ENCODE results near the gene HBD. TPM values are rescaled to one million over a fixed set of nuclear protein-coding genes. Genes with fewer than 3 reads are reported as not detected.

HBD gene
- total and polyA plus RNA-seq, 2 donors (not counting 1 experiment from before 2014, with no cell fraction given): not detected

DNA sequence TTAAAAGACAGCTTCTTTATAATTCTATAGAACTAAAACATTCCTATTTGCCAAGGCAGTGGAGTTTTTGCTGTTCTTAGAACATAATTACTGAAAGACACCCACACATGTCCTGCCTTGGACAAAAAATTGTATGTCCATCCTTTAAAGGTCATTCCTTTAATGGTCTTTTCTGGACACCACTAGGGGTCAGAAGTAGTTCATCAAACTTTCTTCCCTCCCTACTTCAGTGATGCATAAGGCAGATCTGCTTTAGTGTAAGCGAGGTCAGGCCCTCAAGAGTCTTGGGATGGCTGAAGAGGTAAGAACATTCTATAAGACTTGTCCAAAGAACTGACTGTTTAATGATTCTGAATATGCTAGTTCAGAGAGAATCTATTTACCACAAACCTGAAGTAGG, 29.5 kb downstream of the HBD start:
- ChIA-PET CTCF (no interaction called here), POLR2A (no interaction called here)
- H4K20me1 ChIP-seq (ENCODE audit: control insufficient read depth, insufficient read depth, low read length, poor library complexity, severe bottlenecking): no peaks in the 10 kb centered on the region
- Mint-ChIP-seq H3K4me3 (no peak overlapping the region), H3K27ac (no peak overlapping the region), H3K4me1 (no peaks in the 10 kb centered on the region), H3K27me3 (no peaks in the 10 kb centered on the region), H3K9me3 (ENCODE audit: insufficient read depth) (no peaks in the 10 kb centered on the region)
- DNase-seq: no peak
- no peaks in the 10 kb centered on the region for H3K9me3 ChIP-seq (ENCODE audit: control extremely low read depth in 1 of 3, control insufficient read depth in 2 of 3, insufficient read depth in 1 of 3, low read length in 2 of 3)
- no peak overlapping the region for H3K27ac ChIP-seq (ENCODE audit: low read length in 2 of 2)
- H3K27me3 ChIP-seq (replicated peaks in 1 of 4; ENCODE audit: control extremely low read depth in 1 of 4, control insufficient read depth in 3 of 4, insufficient read depth in 4 of 4, low read length in 3 of 4): no peaks in the 10 kb centered on the region
- no peak for TF ChIP-seq EZH2 (IDR thresholded peaks at IDR 0.05; ENCODE audit: borderline replicate concordance, insufficient read depth, low read depth, low read length, poor library complexity, severe bottlenecking)
- TF ChIP-seq, protein P1, sequence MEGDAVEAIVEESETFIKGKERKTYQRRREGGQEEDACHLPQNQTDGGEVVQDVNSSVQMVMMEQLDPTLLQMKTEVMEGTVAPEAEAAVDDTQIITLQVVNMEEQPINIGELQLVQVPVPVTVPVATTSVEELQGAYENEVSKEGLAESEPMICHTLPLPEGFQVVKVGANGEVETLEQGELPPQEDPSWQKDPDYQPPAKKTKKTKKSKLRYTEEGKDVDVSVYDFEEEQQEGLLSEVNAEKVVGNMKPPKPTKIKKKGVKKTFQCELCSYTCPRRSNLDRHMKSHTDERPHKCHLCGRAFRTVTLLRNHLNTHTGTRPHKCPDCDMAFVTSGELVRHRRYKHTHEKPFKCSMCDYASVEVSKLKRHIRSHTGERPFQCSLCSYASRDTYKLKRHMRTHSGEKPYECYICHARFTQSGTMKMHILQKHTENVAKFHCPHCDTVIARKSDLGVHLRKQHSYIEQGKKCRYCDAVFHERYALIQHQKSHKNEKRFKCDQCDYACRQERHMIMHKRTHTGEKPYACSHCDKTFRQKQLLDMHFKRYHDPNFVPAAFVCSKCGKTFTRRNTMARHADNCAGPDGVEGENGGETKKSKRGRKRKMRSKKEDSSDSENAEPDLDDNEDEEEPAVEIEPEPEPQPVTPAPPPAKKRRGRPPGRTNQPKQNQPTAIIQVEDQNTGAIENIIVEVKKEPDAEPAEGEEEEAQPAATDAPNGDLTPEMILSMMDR (IDR thresholded peaks at IDR 0.05): no peak
- no peak overlapping the region for H2AFZ ChIP-seq (ENCODE audit: insufficient read depth, low read depth, low read length, poor library complexity, severe bottlenecking)
- H3K4me2 ChIP-seq (replicated peaks; ENCODE audit: low read depth, low read length, poor library complexity, severe bottlenecking): no peak overlapping the region
- intact Hi-C loops (cut with micrococcal nuclease): no loop called here
- H3K36me3 ChIP-seq (replicated peaks in 1 of 2; ENCODE audit: control extremely low read depth in 1 of 2, control insufficient read depth in 1 of 2, extremely low read depth in 1 of 2, insufficient read depth in 2 of 2, low read length in 1 of 2): no peaks in the 10 kb centered on the region
- H3K79me2 ChIP-seq (ENCODE audit: control insufficient read depth, insufficient read depth, low read length): no peaks in the 10 kb centered on the region
- no CpG with 5 or more reads among the region's 1 CpG for WGBS (ENCODE audit: insufficient coverage)
- ATAC-seq (ENCODE audit: low read depth): no peak
- no peak overlapping the region for H3K4me3 ChIP-seq (ENCODE audit: control extremely low read depth in 1 of 5, extremely low read depth in 1 of 5, insufficient read depth in 1 of 5, low read depth in 2 of 5, low read length in 4 of 5)
- no peaks in the 10 kb centered on the region for H3K4me1 ChIP-seq (ENCODE audit: control insufficient read depth in 2 of 2, insufficient read depth in 2 of 2, low read length in 2 of 2)
- H3K9ac ChIP-seq (ENCODE audit: low read length): no peak overlapping the region

DNA sequence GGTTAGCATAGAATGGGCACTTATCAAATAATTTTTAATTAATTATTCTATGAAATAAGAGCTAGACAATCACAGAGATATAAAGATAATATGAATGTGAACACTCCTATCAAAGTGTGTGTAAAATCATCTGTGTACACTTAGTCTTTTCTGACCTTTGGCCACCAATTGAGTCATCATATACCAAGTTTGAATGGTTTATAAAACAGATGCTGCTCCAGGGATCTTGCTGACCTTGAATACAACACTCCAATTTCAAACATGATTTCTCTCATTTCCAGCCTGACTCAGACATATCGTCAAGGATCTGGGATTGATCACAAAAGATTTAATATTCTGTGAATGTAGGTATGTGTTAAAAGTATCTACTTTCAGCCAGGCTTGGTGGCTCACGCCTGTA, 30.9 kb downstream of the HBD start:
- ChIA-PET CTCF (no interaction called here), POLR2A (no interaction called here)
- Histone ChIP-seq H3K9me3 (ENCODE audit: control extremely low read depth in 1 of 3, control insufficient read depth in 2 of 3, insufficient read depth in 1 of 3, low read length in 2 of 3) (no peaks in the 10 kb centered on the region), H3K9ac (ENCODE audit: low read length) (no peak overlapping the region), H2AFZ (ENCODE audit: insufficient read depth, low read depth, low read length, poor library complexity, severe bottlenecking) (no peak overlapping the region), H3K4me2 (replicated peaks; ENCODE audit: low read depth, low read length, poor library complexity, severe bottlenecking) (no peak overlapping the region), H3K4me1 (ENCODE audit: control insufficient read depth in 2 of 2, insufficient read depth in 2 of 2, low read length in 2 of 2) (no peaks in the 10 kb centered on the region), H3K4me3 (ENCODE audit: control extremely low read depth in 1 of 5, extremely low read depth in 1 of 5, insufficient read depth in 1 of 5, low read depth in 2 of 5, low read length in 4 of 5) (no peak overlapping the region), H3K27ac (ENCODE audit: low read length in 2 of 2) (no peak overlapping the region), H3K27me3 (replicated peaks in 1 of 4; ENCODE audit: control extremely low read depth in 1 of 4, control insufficient read depth in 3 of 4, insufficient read depth in 4 of 4, low read length in 3 of 4) (no peaks in the 10 kb centered on the region), H3K36me3 (replicated peaks in 1 of 2; ENCODE audit: control extremely low read depth in 1 of 2, control insufficient read depth in 1 of 2, extremely low read depth in 1 of 2, insufficient read depth in 2 of 2, low read length in 1 of 2) (no peaks in the 10 kb centered on the region), H4K20me1 (ENCODE audit: control insufficient read depth, insufficient read depth, low read length, poor library complexity, severe bottlenecking) (no peaks in the 10 kb centered on the region), H3K79me2 (ENCODE audit: control insufficient read depth, insufficient read depth, low read length) (no peaks in the 10 kb centered on the region)
- no peak for TF ChIP-seq EZH2 (IDR thresholded peaks at IDR 0.05; ENCODE audit: borderline replicate concordance, insufficient read depth, low read depth, low read length, poor library complexity, severe bottlenecking)
- TF ChIP-seq, protein P1 (IDR thresholded peaks at IDR 0.05): no peak
- Mint-ChIP-seq H3K27ac (no peak overlapping the region), H3K9me3 (ENCODE audit: insufficient read depth) (no peaks in the 10 kb centered on the region), H3K4me3 (no peak overlapping the region), H3K4me1 (no peaks in the 10 kb centered on the region), H3K27me3 (no peaks in the 10 kb centered on the region)
- ATAC-seq (ENCODE audit: low read depth) (no peak), DNase-seq (no peak)
- 75% methylated on average over 1 of the region's 2 CpGs for WGBS (ENCODE audit: insufficient coverage)
- intact Hi-C loops (cut with micrococcal nuclease): no loop called here
